ENCODE data around the gene STARD10.
A peak's percentile ranks its signal among the peaks of the same experiment; 100 is the strongest.
"Not testable (repeated sequence)": the region's sequence is repeated elsewhere in the genome, so short reads cannot be mapped to it uniquely, and the experiment has no call there.

Gene STARD10

DNA sequence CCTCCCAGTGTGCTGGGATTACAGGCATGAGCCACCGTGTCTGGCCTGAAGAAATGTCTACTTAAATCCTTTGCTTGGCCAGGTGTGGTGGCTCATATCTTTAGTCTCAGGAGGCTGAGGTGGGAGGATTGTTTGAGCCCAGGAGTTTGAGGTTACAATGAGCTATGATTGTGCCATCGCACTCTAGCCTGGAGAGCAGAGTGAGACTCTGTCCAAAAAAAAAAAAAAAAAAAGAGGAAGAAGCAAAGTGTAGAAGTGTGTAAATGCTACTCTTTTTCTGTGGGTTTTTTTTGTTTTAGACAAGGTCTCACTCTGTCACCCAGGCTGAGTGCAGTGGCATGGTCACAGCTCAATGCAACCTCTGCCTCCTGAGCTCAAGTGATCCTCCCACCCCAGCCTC is 13.9 kb upstream of the STARD10 start:
- no peak for DNase-seq (ENCODE audit: low read depth)

DNA sequence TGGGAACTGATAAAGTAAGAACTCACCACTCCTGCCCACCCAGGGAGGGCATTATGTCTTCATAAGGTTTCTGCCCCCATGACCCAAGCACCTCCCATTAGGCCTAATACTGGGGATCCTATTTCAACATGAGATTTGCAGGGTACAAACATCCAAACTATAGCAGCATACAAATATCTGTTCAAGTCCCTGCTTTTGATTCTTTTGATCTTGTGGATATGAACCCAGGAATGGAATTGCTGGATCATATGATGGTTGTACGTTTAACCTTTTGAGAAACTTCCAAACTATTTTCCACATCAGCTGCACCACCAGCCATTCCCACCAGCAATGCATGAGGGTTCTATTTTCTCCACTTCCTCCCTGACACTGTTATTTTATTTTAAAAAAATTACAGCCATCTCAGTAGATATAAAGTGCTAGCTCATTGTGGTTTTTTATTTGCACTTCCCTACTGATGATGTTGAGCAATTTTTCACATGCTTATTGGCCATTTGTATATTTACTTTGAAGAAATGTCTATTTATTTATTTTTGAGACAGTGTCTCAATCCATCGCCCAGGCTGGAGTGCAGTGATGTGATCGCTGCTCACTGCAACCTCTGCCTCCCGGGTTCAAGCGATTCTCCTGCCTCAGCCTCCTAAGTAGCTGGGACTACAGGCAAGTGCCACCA is 13.3 kb upstream of the STARD10 start:
- DNase-seq (ENCODE audit: low read depth), result no peak

DNA sequence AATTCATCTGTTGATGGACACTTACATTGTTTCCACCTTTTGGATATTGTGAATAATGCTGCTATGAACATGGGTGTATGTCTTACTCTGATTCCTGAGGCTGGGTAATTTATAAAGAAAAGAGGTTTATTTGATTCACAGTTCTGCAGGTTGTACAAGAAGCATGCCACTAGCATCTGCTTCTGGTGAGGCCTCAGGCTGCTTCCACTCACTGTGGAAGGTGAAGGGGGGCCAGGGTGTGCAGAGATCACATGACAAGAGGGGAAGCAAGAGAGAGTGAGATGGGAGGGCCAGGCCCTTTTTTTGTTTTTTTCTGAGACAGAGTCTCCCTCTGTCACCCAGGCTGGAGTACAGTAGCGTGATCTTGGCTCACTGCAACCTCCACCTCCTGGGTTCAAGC is 12.5 kb upstream of the STARD10 start:
- DNase-seq (ENCODE audit: low read depth), result not testable (repeated sequence)

DNA sequence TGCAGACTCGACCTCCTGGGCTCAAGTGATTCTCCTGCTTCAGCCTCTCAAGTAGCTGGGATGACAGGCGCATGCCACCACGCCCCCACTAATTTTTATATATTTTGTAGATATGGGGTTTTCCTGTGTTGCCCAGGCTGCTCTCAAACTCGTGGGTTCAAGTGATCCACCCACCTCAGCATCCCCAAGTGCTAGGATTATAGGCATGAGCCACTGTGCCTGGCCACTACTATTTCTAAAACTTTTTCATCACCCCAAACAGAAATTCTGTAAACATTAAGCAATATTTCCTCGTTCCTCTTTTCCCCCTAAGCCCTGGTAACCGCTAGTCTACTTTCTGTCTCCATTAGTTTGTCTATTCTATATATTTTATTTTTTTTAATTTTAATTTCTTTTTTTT is 11.4 kb upstream of the STARD10 start:
- no peak for DNase-seq (ENCODE audit: low read depth)

DNA sequence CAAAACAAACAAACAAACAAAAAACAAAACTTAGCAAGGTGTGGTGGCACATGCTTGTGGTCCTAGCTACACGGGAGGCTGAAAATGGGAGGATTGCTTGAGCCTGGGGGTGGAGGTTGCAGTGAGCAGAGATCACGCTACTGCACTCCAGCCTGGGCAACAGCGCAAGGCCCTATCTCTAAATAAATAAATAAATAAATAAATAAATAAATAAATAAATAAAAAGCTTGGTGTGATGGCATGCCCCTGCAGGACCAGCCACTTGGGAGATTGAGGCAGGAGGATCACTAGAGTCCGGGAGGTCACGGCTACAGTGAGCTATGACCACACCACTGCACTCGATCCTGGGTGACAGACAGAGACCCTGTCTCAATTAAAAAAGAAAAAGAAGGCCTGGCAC is 9.0 kb upstream of the STARD10 start:
- DNase-seq (ENCODE audit: low read depth), result no peak

DNA sequence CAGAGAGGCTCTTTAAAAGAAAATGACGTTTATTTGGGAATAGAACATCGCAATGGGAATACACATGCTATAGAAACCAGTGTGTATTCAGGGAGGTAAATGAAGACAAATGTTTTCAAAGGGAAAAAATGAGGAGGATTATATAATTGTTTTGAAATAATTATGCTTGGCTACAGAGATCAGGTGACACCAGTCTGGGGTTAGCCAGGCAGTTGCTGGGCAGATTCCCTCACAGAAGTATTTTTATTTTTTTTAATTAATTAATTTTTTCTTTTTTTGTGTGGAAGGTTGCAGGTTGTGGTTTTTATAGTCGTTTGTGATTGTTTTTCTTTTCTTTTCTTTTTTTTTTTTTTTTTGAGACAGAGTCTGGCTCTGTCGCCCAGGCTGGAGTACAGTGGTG is 5.6 kb upstream of the STARD10 start:
- no peak for DNase-seq (ENCODE audit: low read depth)

DNA sequence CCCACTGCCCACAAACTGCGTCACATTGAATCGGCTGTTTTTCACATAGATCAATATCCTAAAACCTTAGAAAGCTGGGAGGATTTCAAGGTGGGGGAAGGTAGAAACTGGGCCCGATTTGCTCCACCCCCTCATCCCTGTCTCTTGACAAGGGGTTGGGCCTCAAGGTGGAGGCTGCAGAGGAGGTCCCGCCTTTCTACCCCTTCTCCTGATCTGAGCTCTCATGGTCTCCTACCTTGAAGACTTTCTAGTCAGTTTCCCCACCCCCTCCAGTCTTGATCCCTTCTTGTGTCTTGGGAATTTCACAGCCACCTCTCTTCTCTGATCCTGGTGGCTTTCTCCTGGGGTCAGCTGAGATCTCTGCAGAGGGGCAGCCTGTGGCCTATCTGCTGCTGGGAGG is 4.5 kb upstream of the STARD10 start:
- no peak for DNase-seq (ENCODE audit: low read depth)

DNA sequence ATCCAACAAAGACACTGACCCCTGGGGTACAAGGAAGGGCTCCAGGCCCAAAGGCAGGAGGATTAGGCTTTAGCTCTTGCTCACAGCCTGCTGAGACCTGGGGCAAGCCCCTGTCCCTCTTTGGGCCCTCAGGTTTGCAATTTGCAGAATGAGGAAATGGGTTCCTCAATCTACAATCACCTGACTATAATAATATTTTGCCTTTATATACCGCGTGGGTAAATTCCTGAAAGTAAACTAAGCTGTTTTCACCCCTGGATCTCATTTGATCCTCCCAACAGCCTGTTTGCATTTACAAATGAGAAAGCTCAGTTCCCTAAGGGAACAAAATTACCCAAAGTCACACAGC is 797 bp downstream of the STARD10 start:
- DNase-seq (ENCODE audit: low read depth), result no peak

DNA sequence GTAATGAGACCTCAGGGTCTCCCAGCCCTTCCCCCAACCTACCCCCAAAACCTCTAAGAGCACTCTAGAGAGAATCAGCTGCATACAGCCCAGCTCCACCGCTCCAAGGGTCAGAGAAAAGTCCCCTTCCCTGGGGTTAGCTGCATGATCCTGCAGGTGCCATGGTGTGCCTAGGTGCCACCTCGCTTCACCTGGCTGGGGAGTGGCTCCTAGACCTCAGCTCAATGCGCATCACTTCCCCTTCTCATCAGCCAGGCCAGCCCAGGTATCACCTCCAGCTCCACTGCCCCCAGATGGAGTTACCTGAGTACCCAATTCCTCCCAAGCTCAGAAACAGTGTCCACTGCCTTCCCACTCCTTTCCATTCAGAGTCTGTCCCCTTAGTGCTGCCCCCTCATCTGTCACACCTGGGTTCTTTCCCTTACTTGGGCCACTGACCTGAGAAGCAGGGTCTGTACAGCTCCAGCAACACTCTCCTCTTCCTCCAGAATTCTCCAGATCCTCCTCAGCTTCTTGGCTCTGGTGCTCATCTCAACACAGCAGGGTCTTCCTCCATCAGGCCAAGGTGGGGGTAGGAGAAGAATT is 1.3 kb downstream of the STARD10 start:
- DNase-seq (ENCODE audit: low read depth), result no peak

DNA sequence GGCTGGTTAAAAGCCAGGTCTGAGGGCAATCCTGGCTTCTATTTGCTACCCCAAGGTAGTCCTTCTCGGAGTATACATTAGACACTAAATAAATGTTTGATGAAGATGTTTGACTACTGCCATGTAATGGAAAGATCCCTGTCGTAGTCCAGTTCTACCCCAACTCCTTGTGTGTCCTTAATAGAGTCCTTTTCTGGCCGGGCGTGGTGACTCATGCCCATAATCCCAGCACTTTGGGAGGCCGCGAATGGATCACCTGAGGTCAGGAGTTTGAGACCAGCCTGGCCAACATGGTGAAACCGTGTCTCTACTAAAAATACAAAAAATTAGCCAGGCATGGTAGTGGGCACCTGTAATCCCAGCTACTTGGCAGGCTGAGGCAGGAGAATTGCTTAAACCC is 2.6 kb downstream of the STARD10 start:
- not testable (repeated sequence) for DNase-seq (ENCODE audit: low read depth)

DNA sequence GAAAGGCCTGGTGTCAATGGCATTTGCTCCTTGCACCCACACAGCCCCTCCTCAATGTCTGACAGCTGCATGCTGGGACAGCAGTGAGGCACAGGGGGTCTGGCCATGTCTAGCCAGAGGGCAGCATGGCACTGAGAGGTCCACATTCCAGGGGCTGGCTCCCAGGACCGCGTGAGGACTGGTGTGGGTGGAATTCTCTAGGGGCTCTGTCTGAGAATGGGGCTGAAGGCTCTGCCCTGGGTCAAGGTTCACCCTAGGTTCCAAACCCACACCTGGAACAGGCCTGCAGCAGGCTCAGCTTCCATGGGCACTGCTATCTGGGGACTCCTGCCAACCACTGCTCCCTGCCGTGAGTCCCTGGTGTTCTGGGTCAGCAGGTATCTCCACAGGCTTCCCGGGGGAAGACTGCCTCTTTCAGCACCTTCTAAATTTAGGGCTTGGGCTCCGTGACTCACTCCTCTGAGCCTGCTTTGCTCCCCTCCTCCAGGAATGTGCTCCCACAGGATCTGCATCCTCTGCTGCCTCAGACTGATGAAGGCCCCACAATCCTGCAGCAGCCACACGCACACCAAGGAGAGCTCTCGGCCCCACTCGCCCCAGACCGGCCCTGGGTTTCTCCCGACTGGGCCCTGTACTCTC is 4.2 kb downstream of the STARD10 start:
- no peak for DNase-seq (ENCODE audit: low read depth)

DNA sequence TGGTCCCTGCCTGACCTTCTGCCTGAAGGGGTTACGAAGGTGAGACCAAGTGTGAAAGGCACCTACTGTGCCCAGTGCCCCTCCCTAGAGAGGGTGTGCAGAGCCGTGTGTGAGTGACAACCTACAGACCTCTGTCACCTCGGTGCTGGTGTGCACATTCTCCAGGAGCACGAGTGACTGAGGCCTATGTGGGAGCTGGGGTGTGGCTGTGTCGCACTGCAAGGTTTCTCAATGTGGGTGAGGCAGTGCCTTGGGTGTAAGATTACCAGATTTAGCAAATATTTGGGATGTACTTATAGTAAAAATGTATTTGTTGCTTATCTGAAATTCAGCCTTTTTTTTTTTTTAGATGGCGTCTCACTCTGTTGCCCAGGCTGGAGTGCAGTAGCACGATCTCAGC is 5.6 kb downstream of the STARD10 start:
- no peak for DNase-seq (ENCODE audit: low read depth)

DNA sequence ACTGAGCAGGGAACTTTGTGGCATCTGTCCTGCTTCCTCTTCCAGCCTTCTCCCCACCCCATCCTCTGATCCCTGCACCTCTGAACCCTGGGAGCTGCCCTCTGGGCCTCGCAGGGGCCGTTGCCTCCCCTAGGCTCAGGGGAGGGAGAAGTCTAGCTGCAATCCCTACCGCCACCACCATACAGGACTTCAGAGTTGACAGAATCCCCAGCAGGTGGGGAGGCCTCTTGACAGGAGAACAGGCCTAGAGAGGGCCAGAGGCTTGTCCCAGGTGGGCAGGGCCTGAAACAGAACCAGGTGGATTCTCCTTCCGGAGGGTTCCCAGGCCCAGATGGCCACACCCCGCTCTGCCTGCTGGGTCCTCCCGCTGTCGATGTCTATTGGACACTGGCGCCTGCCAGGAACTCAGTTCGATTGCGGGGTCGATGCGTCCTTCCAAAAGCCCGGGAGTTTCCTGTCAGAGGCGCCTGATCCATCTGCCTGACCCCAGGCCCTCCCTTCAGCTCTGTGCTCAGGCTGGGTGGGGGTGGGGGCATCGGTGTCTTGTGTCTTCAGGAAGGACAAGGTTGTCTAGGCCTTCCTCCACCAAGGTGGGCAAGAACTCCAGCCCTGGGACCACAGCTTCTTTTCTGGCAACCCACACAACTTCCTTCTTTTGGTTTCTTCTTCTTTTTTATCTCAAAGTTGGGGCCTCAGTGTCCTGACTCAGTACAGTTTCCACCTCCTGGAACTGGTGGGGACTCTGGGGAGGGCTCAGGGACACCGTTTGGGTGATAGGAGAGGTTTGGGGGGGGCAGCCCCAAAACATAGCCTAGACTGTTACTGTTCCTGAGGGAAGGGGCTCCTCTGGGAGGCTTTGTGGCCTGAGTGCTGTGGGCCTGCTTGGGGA is 6.4 kb downstream of the STARD10 start:
- DNase-seq (ENCODE audit: low read depth), result no peak

DNA sequence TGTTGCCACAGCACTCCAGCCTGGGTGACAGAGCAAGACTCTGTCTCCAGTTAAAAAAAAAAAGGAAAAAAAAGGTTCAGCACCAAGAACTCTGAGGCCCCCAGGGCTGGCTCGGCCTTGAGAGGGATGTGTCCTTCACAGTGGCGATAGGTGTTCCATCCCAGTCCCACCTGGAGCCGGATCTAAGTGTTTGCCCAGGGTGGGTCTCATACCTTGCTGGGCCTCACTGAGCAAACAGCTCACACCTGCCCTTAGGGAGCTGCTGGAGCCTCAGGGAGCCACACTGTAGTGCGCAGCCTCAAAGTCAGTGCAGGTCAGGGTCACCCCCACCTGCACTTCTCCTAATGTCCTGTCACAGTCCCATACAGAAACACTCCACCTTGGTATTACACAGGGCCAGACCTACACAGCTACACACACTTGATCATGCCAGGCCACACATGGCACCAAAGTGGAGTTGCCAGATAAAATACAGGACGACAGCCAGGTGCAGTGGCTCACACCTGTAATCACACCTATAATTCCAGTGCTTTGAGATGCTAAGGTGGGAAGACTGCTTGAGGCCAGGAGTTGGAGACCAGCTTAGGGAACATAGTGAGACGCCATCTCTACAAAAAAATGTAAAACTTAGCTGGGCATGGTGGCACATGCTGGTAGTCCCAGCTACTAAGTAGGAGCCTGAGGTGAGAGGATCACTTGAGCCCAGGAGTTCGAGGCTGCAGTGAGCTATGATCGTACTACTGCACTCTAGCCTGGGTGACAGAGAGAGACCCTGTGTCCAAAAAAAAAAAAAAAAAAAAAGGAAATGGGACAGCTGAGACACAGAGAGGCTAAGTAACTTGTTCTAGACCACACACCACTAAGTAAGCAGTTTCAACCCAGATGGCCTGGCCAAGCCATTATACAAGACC is 7.3 kb downstream of the STARD10 start:
- no peak for DNase-seq (ENCODE audit: low read depth)

DNA sequence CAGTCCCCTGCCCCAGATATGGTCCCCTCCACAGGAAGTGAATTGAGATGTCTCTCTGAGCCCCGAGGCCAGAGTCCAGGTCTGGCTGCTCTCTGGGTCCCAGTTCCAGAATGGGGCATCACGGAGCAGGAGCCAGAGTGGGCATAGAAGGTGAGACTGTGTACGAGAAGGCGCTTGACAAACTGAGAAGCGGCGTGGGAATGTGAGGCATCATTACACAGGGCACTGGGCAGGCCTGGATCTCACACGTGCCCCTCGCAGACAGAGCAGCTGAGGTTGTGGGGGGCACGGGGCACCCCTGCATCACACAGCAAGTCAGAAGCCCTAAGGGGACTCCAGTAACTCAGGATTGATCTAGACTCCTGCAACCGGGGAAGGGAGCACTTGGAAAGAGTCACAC is 9.2 kb downstream of the STARD10 start:
- no peak for DNase-seq (ENCODE audit: low read depth)

DNA sequence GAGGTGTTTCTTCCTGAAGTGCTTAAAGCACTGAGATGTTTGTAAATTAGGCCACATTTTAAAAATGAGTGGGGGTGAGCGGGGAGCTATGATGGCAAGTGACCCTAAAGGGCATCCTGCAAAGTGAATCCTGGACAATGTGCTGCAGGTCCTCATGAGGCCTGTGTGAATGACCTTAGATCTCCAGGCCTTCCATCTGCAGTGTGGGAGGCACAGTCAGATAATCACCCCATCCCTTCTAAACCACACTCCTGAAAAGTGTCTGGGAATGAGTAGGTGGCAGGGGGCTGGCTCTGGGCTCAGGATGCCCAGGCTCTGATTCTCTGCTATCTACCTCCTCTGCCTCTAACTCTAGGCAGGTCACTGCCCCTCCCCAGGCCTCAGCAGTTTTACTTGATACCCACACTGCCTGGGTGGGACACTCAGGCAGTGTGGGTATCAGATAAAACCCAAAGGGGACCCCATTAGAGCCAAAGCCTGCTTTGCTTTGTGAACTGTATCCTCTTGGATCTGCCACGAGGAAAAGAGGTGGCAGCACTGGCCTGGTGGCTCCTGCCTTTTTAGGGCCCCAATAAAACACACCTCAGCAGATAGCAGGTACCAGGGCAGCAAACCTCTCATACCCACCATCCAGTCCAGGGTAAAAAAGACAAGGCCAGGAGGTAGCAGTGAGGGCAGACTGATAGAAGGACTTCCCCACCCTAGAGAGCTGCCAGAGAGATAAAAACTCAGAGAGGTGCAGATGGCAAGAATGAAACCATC is 10.5 kb downstream of the STARD10 start:
- DNase-seq (ENCODE audit: low read depth), result no peak

DNA sequence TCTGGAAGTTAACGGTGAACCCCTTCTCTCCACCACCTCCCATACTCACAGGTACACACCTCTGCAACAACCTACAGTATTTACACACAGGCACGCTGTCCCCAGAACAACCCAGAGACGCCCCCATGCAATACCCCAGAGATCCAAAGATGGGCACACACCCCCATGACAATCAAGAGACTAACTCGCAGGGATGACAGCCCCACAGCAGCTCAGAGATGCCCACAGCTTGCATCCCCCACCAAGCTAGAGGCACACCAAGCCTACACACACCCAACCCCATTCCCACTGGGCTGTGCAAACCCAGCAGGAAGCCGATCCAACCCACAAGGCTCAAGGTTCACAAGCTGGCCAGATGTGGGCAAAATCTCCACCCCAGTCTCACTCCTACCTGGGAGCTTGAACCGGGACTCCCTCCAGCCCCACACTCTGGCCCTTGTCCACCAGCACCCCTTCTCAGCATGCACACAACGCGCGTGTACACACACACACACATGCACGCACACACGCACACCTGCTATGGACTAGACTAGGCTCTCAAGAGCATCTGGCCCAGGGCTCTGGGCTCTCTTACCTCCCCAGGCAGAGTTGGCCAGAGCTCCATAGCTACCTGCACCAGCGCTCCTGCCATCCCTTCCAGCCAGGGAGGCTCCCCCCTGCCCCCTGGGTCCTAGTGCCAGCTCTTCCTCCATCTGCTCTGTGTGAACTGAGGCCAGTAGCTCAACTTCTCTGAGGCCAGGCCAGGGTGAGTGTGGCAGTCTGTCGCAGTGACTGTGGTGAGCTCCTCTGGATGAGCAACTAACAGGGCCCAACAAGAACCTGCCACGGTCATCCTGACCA is 11.5 kb downstream of the STARD10 start:
- DNase-seq (ENCODE audit: low read depth), result no peak

DNA sequence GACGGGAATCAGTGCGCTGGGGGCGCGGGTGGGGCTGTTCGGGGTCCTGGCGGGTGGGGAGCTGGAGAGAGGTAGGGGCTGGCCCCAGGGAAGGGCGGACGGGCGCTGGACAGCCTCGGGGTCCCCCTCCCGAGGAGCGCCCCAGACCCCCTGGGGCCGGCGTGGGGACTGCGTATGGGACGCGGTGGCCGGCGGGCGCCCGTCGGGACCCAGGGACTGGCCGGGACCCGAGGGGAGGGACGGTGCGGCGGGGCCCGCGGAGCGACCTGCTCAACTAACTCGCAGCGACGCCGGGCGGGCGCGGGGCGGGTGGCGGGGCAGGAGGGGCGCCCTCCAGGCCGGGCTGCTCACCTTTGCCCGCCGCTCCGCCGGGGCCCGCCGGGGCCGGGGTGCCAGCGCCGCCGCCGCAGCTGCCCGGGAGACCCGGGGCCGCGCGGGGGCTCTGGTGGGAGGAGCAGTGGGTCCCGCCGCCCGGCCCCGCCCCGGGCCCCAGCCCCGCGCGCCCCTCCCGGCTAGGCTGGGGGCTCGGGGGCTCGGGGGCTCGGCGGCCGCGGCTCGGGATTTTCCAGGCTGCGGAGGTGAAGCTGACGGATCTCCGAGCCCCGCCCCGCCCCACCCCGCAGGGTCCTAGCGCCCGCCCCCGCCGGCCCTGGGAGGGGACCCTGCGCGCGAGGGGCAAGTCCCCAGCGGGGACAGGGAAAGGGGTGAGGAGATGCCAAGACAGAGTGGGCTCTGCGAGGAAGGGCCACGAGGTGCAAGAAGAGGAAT is 12.3 kb downstream of the STARD10 start:
- DNase-seq (ENCODE audit: low read depth), result peak; percentile 40

DNA sequence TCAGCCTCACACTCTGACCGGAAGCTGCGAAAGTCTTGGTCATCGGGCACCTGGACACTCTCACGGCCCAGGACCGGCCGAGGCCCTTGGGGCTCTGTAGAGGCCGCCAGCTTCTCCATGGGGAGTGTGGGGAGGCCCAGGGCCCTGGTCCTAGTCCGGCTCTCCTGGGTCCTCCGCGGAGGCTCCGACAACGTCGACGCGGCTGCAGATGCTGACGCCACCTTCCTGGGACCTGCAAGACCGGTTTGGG is 12.9 kb downstream of the STARD10 start:
- DNase-seq (ENCODE audit: low read depth), result no peak

Measured in activated gamma-delta T cell treated with anti-CD3 and anti-CD28 coated beads, Interleukin-2, amount 50 U/mL, for 16 hours (primary cell).